H1 (cell line): ENCODE measurements around the gene ZNF358. TPM values are rescaled to one million over a fixed set of nuclear protein-coding genes. Genes with fewer than 3 reads are reported as not detected.
A peak's percentile ranks its signal among the peaks of the same experiment; 100 is the strongest.

ENCODE experiments used
- CTCF ChIA-PET: fragments of 300-600 bp; sonication (Branson Sonifier 250); formaldehyde crosslinking; loops from one replicate; lab custom pipeline; 2021; ENCODE audit not compliant: partially characterized antibody; lab: Charles Lee
- POLR2A ChIA-PET: fragments of 300-600 bp; sonication (Branson Sonifier 250); formaldehyde crosslinking; loops from one replicate; lab custom pipeline; 2021; ENCODE audit warnings: inconsistent platforms; ENCODE audit not compliant: partially characterized antibody; lab: Charles Lee
- DNase-seq, 2 experiments: peaks; one replicate each; pipeline versions ENCODE4 v3.0.0 to v3.0.0-alpha.2; 2010 to 2022; ENCODE audit warnings: low spot score in 2 of 2, low read depth in 1 of 2, mixed read lengths in 1 of 2
- FAIRE-seq: peaks from 2 replicates; lab custom pipeline; 2011; peaks lifted over from hg19 to GRCh38; lab: Jason Lieb, UNC
- H2AFZ ChIP-seq: 2 replicates; pipeline ENCODE4 v1.8.1; 2012; ENCODE audit warnings: low read length, inconsistent platforms
- H2AK5ac ChIP-seq: 2 replicates; pipeline ENCODE4 v1.6.1; 2013; ENCODE audit warnings: low read depth, low read length
- H2BK120ac ChIP-seq: replicated peaks from 2 replicates; pipeline ENCODE3; 2013; ENCODE audit warnings: low read depth, low read length, inconsistent platforms
- H2BK12ac ChIP-seq: 2 replicates; pipeline ENCODE4 v1.6.1; 2013; ENCODE audit warnings: low read depth, low read length
- H2BK15ac ChIP-seq: 2 replicates; pipeline ENCODE4 v1.6.1; 2013; ENCODE audit warnings: low read length
- H2BK20ac ChIP-seq: 2 replicates; pipeline ENCODE4 v1.6.1; 2013; ENCODE audit warnings: low read length
- H2BK5ac ChIP-seq: 2 replicates; pipeline ENCODE4 v1.6.1; 2013; ENCODE audit warnings: low read depth, low read length
- H3K14ac ChIP-seq: 2 replicates; pipeline ENCODE4 v1.6.1; 2013; ENCODE audit warnings: inconsistent platforms; ENCODE audit not compliant: insufficient read length
- H3K18ac ChIP-seq: 2 replicates; pipeline ENCODE4 v1.6.1; 2013; ENCODE audit warnings: low read length; ENCODE audit errors: extremely low read depth
- H3K23ac ChIP-seq: 2 replicates; pipeline ENCODE4 v1.6.1; 2013; ENCODE audit warnings: inconsistent platforms; ENCODE audit not compliant: insufficient read length
- H3K23me2 ChIP-seq: 2 replicates; pipeline ENCODE4 v1.6.1; 2013; ENCODE audit warnings: low read depth, low read length
- H3K27ac ChIP-seq: 2 replicates; pipeline ENCODE4 v1.6.1; 2011; ENCODE audit warnings: low read depth, low read length, inconsistent platforms
- H3K27me3 ChIP-seq, 4 experiments: replicated peaks in 1 of 4; 1 replicate in 1 of 4; 2 replicates in 3 of 4; pipeline versions ENCODE4 v1.6.1 to v1.8.1; 2011 to 2013; ENCODE audit warnings: low read length in 3 of 4, mild to moderate bottlenecking in 3 of 4, inconsistent platforms in 2 of 4, mixed read lengths in 2 of 4, moderate library complexity in 1 of 4; ENCODE audit not compliant: control insufficient read depth in 3 of 4, insufficient read depth in 3 of 4; ENCODE audit errors: extremely low read depth in 1 of 4
- H3K36me3 ChIP-seq, 4 experiments: 2 replicates each; pipeline versions ENCODE4 v1.6.1 to v1.8.1; 2011 to 2013; ENCODE audit warnings: mild to moderate bottlenecking in 4 of 4, low read length in 3 of 4, moderate library complexity in 2 of 4, control low read depth in 1 of 4, inconsistent platforms in 1 of 4; ENCODE audit not compliant: insufficient read depth in 4 of 4, control insufficient read depth in 2 of 4
- H3K4ac ChIP-seq: replicated peaks from 2 replicates; pipeline ENCODE3; 2013; ENCODE audit warnings: low read length, low read depth, mixed read lengths, inconsistent platforms; ENCODE audit not compliant: insufficient read length
- H3K4me1 ChIP-seq, 4 experiments: replicated peaks in 1 of 4; 1 replicate in 1 of 4; 2 replicates in 3 of 4; pipeline versions ENCODE4 v1.6.1 to v1.8.1; 2011 to 2013; ENCODE audit warnings: low read length in 3 of 4, inconsistent platforms in 2 of 4, mixed read lengths in 1 of 4; ENCODE audit not compliant: insufficient read depth in 4 of 4, control insufficient read depth in 3 of 4
- H3K4me2 ChIP-seq, 2 experiments: 2 replicates each; pipeline versions ENCODE4 v1.6.1 to v1.8.1; 2011 to 2013; ENCODE audit warnings: low read depth in 2 of 2, low read length in 2 of 2, control low read depth in 1 of 2, inconsistent platforms in 1 of 2, mild to moderate bottlenecking in 1 of 2; ENCODE audit not compliant: insufficient read depth in 1 of 2
- H3K4me3 ChIP-seq, 4 experiments: fragments of 200-600, 300-600 bp in 1 of 4; sonication (generic), shearing (Covaris generic), sonication (Bioruptor Twin) in 1 of 4; 2 replicates each; pipeline versions ENCODE4 v1.5.1 to v1.8.1; 2011 to 2016; ENCODE audit warnings: low read length in 4 of 4, low read depth in 3 of 4, control low read depth in 2 of 4, inconsistent platforms in 2 of 4, mild to moderate bottlenecking in 2 of 4, mixed read lengths in 1 of 4, moderate library complexity in 1 of 4; ENCODE audit not compliant: insufficient read depth in 2 of 4; ENCODE audit errors: extremely low read depth in 1 of 4
- H3K56ac ChIP-seq: replicated peaks from 2 replicates; pipeline ENCODE3; 2013; ENCODE audit warnings: low read depth, mild to moderate bottlenecking, mixed read lengths, low read length, inconsistent platforms; ENCODE audit not compliant: insufficient read length
- H3K79me1 ChIP-seq: 2 replicates; pipeline ENCODE4 v1.6.1; 2013; ENCODE audit warnings: low read depth, low read length, control low read depth
- H3K79me2 ChIP-seq, 2 experiments: 2 replicates each; pipeline versions ENCODE4 v1.6.1 to v1.8.1; 2012 to 2013; ENCODE audit warnings: low read length in 2 of 2, mild to moderate bottlenecking in 2 of 2, inconsistent platforms in 1 of 2; ENCODE audit not compliant: insufficient read depth in 2 of 2, control insufficient read depth in 1 of 2
- H3K9ac ChIP-seq, 4 experiments: replicated peaks in 1 of 4; 1 replicate in 1 of 4; 2 replicates in 3 of 4; pipeline versions ENCODE4 v1.6.1 to v1.8.1; 2011 to 2013; ENCODE audit warnings: low read depth in 3 of 4, low read length in 3 of 4, control low read depth in 2 of 4, mild to moderate bottlenecking in 2 of 4, moderate library complexity in 2 of 4, inconsistent platforms in 1 of 4; ENCODE audit errors: extremely low read depth in 1 of 4
- H3K9me3 ChIP-seq, 2 experiments: 2 replicates each; pipeline versions ENCODE4 v1.6.1 to v1.8.1; 2012 to 2013; ENCODE audit warnings: mild to moderate bottlenecking in 2 of 2, moderate library complexity in 2 of 2, control low read depth in 1 of 2, inconsistent platforms in 1 of 2, low read depth in 1 of 2, low read length in 1 of 2, mixed read lengths in 1 of 2; ENCODE audit not compliant: insufficient read depth in 2 of 2
- H4K20me1 ChIP-seq, 2 experiments: replicated peaks in 1 of 2; 2 replicates each; pipeline versions ENCODE3 to v1.8.1; 2011 to 2013; ENCODE audit warnings: inconsistent platforms in 2 of 2, low read length in 2 of 2, mild to moderate bottlenecking in 1 of 2; ENCODE audit not compliant: insufficient read depth in 2 of 2, control insufficient read depth in 1 of 2
- H4K5ac ChIP-seq: 2 replicates; pipeline ENCODE4 v1.6.1; 2013; ENCODE audit warnings: low read length, low read depth, mixed read lengths, inconsistent platforms; ENCODE audit not compliant: insufficient read length
- H4K8ac ChIP-seq: 2 replicates; pipeline ENCODE4 v1.8.0; 2013; ENCODE audit warnings: mild to moderate bottlenecking, moderate library complexity, low read length, inconsistent platforms; ENCODE audit not compliant: insufficient read depth; ENCODE audit errors: extremely low read depth
- H4K91ac ChIP-seq: replicated peaks from 2 replicates; pipeline ENCODE3; 2013; ENCODE audit warnings: low read length, mixed read lengths, inconsistent platforms; ENCODE audit not compliant: insufficient read length
- KDM1A ChIP-seq: fragments of 200-600, 300-600 bp; sonication (generic); IDR thresholded peaks from 2 replicates; pipeline ENCODE4 v1.7.1; 2016; ENCODE audit warnings: mild to moderate bottlenecking, low read length, borderline replicate concordance
- PHF8 ChIP-seq: fragments of 200-600 bp; sonication (generic); conservative IDR thresholded peaks from 2 replicates; pipeline ENCODE4 v1.7.1; 2012; ENCODE audit warnings: low read depth, mild to moderate bottlenecking, inconsistent platforms, low read length, moderate library complexity
- WGBS, 2 experiments: shearing (Covaris generic) in 1 of 2; methylation state at CpG; one replicate each; pipeline versions ENCODE4 v1.1.6 to v1.1.7; 2013 to 2015; ENCODE audit warnings: low lambda C conversion rate in 2 of 2, mixed read lengths in 2 of 2, inconsistent platforms in 1 of 2, low coverage in 1 of 2, missing lambda C conversion rate in 1 of 2; ENCODE audit not compliant: insufficient replicate concordance in 2 of 2, insufficient coverage in 1 of 2, insufficient read length in 1 of 2; ENCODE audit errors: extremely low coverage in 1 of 2, missing lambda C conversion rate in 1 of 2; 5-methylcytosine and 5-hydroxymethylcytosine counted together
- polyA plus RNA-seq, 7 experiments: library from polyadenylated mRNA; depleted of rRNA in 3 of 7; stranded (reverse) in 5 of 7; unstranded in 2 of 7; fragments of >200 nt in 5 of 7; fragments of 200-250 nt in 2 of 7; gene quantifications; 1 replicate in 5 of 7; 2 replicates in 1 of 7; 4 replicates in 1 of 7; pipeline versions ENCODE4 v1.2.1 to v1.2.3, GENCODE V29; 2011 to 2013; ENCODE audit warnings: missing spikeins in 2 of 7, mixed read lengths in 2 of 7
- total RNA-seq: library from RNA; stranded (reverse); fragmentation: NEBNext Ultra II Directional; extraction: Animal tissue kit (Norgen Biotek cat#: 25700); gene quantifications from 2 replicates; pipeline ENCODE4 v1.2.1, GENCODE V29; 2021

Gene ZNF358
- total and polyA plus RNA-seq, 2 of the 8 experiments (the other 6 are each of a cell fraction or from before 2014, with no cell fraction given) = 40.0 to 60.3 TPM

DNA sequence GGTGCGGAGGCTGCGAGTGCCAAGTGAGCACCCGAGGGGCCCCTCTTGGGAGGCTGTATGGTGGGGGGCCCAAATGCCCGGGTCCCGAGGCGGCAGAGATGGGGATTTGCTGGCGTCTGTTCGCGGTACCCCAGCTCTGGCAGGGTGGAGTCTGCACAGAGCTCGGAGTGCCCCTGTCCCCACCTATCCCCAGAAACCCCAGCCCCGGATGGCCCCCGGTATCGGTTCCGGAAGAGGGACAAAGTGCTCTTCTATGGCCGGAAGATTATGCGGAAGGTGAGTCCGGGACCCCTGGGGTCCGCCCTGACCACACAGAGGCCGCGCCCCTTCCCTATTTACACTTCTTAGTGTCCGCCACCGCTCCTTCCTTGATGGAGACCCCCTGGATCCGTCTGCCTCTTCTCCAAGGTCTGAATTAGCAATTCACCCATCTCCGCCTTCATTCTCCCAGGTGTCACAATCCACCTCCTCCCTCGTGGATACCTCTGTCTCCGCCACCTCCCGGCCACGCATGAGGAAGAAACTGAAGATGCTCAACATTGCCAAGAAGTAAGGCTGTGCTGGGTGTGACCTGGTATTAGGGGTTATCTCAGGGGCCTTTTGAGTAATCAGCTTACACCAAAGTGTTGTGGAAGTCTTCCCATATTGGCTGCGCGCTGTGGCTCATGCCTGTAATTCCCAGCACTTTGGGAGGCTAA, 20.2 kb downstream of the ZNF358 start:
- no peaks in the 10 kb centered on the region for H3K9me3 ChIP-seq
- H3K4ac ChIP-seq = no peak overlapping the region
- WGBS, 2 experiments = 64% methylated on average over 12 of the region's 30 CpGs; no CpG with 5 or more reads in 1 of the 2 experiments
- H2BK5ac ChIP-seq = 0 out of 2 replicates have a peak overlapping the region, but pooled peaks have one; percentile 75
- H3K27ac ChIP-seq = no peak overlapping the region
- no peaks in the 10 kb centered on the region for H3K79me2 ChIP-seq
- no peak overlapping the region for H3K56ac ChIP-seq
- peak overlapping the region; percentile 95 for H4K8ac ChIP-seq
- H2AFZ ChIP-seq = no peak overlapping the region
- no peak overlapping the region for H2BK15ac ChIP-seq
- H3K27me3 ChIP-seq = no peaks in the 10 kb centered on the region
- H3K14ac ChIP-seq = no peak overlapping the region
- TF ChIP-seq PHF8 = no peak
- 0 out of 2 replicates have a peak, but pooled peaks have one; percentile 34 for TF ChIP-seq KDM1A
- DNase-seq (no peak), FAIRE-seq (no peak)
- H3K36me3 ChIP-seq = peaks cover 0 to 8% (median 3%) of the 10 kb centered on the region in 4 experiments; a peak in 3 of 8 replicates
- ChIA-PET CTCF (interaction anchor here (0.7 to 0.8 kb wide), 2 partner anchors 16 kb away, joined by 3 read pairs; no protein-coding TSS in a partner anchor), POLR2A (interaction anchor here (7.6 kb wide), 1 partner anchor 16 kb away, joined by 80 read pairs; the partner anchor contains the start of gene MCOLN1)
- no peak overlapping the region for H3K18ac ChIP-seq
- no peaks in the 10 kb centered on the region; the same call in 1 of the 2 replicates for H3K23me2 ChIP-seq
- no peak overlapping the region for H4K5ac ChIP-seq
- H2BK20ac ChIP-seq = no peak overlapping the region
- H3K79me1 ChIP-seq = no peaks in the 10 kb centered on the region
- no peak overlapping the region for H3K9ac ChIP-seq
- H2BK120ac ChIP-seq = no peak overlapping the region
- H3K23ac ChIP-seq = no peak overlapping the region
- no peak overlapping the region for H2AK5ac ChIP-seq
- H3K4me3 ChIP-seq = peak overlapping the region; percentile 76 to 98 (median 93)
- peak overlapping the region; percentile 71 to 86 for H3K4me2 ChIP-seq
- H4K20me1 ChIP-seq = peaks cover 0 to 3% of the 10 kb centered on the region in 2 experiments
- H2BK12ac ChIP-seq = 0 out of 2 replicates have a peak overlapping the region, but pooled peaks have one; percentile 27
- peaks cover 0 to 9% (median 3%) of the 10 kb centered on the region in 4 experiments; a peak in 4 of 7 replicates for H3K4me1 ChIP-seq
- H4K91ac ChIP-seq = no peak overlapping the region
